Measurements from ENCODE around the gene LIMK1. TPM values are rescaled to one million over a fixed set of nuclear protein-coding genes. Genes with fewer than 3 reads are reported as not detected.

Gene LIMK1
- polyA plus RNA-seq (13.3 to 23.2 TPM (median 22.3 TPM) in 3 replicates), polyA minus RNA-seq (38.6 to 189 TPM (median 76.0 TPM) in 3 replicates)
- polyA plus RNA-seq (2011; ENCODE audit: low read depth), result 3.1 TPM
- polyA plus RNA-seq (2011; cell fraction: cytosol; rRNA removed), result 14.9 and 38.1 TPM in 2 replicates
- 28.6 and 33.0 TPM in 2 replicates for polyA plus RNA-seq (2011; cell fraction: nucleus; rRNA removed)
- 10.4 and 26.8 TPM in 2 replicates for polyA plus RNA-seq (2012; ENCODE audit: low replicate concordance)
- polyA minus RNA-seq (2011; cell fraction: cytosol; rRNA and poly(A)+ RNA removed), result 40.5 TPM
- polyA minus RNA-seq (2011; cell fraction: nucleus; rRNA and poly(A)+ RNA removed), result 13.2 and 17.9 TPM in 2 replicates

DNA sequence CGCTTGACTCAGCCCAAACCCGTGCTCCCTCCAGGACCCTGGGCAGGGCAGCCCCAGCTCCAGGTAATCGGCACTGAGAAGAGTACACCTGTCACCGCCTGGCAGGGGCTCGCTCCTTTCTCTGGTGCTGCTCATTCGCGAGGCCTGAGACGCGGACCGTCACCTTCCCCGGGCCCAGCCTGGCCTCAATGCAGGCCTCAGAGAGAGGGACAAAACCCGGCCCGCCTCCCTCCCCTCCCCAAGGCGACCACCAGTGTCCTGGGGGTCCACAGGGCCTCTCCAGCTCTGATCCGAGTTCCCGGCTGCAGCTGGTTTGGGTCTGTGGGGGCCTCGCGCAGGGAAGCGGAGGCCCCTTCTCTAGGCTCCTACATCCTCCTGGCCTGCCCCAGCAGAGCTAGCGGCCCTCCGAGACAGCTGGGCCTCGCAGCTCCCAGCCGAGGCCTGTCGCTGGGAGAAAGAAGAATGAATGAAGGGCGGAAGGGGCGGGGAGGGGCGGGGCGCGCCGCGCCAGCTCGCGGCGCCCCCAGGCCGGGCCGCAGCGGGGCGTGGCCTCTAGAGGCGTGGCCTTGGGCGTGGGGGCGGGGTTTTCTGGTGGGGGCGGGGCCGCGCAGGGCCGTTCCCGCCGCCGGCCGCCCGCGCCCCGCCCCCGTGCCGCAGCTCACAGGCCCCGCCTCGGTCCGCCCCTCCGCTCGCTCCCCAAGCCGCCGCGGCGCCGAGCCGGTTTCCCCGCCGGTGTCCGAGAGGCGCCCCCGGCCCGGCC, at the start of gene LIMK1:
TSS of gene LIMK1 (plus strand) at position 688 of the 760 bp plus-strand sequence. CDS start 187 bp downstream, outside the sequence.
- Histone ChIP-seq H3K4me1 (ENCODE audit: control insufficient read depth, extremely low read depth, insufficient read depth, low read length) (peaks cover 14% of the 10 kb centered on the region), H3K36me3 (ENCODE audit: control insufficient read depth in 2 of 2, extremely low read depth in 1 of 2, insufficient read depth in 2 of 2, low read length in 2 of 2) (peaks cover 6 to 14% of the 10 kb centered on the region in 2 experiments), H3K9me3 (ENCODE audit: control insufficient read depth, low read depth, low read length) (no peaks in the 10 kb centered on the region), H2AFZ (ENCODE audit: control insufficient read depth, low read length) (peak within 1 kb of the TSS; percentile 63), H3K27me3 (ENCODE audit: control insufficient read depth, extremely low read depth, insufficient read depth, low read length) (no peaks in the 10 kb centered on the region), H3K9me1 (ENCODE audit: control insufficient read depth, extremely low read depth, insufficient read depth, low read length) (no peaks in the 10 kb centered on the region), H3K79me2 (ENCODE audit: control insufficient read depth, insufficient read depth, low read length) (peaks cover 2% of the 10 kb centered on the region), H3K27ac (ENCODE audit: control insufficient read depth, insufficient read depth, low read length) (peak within 1 kb of the TSS; percentile 55), H3K4me2 (ENCODE audit: control insufficient read depth, extremely low read depth, insufficient read depth, low read depth, low read length) (peak within 1 kb of the TSS; percentile 80), H4K20me1 (ENCODE audit: control insufficient read depth, extremely low read depth, insufficient read depth, low read length) (no peaks in the 10 kb centered on the region), H3K4me3 (ENCODE audit: control insufficient read depth in 2 of 3, extremely low read depth in 1 of 3, insufficient read depth in 2 of 3, low read depth in 1 of 3, low read length in 3 of 3) (peak within 1 kb of the TSS; percentile 61 to 89 (median 77)), H3K9ac (ENCODE audit: control insufficient read depth, extremely low read depth, insufficient read depth, low read length) (peak within 1 kb of the TSS; percentile 83)
- TF ChIP-seq, protein P1, sequence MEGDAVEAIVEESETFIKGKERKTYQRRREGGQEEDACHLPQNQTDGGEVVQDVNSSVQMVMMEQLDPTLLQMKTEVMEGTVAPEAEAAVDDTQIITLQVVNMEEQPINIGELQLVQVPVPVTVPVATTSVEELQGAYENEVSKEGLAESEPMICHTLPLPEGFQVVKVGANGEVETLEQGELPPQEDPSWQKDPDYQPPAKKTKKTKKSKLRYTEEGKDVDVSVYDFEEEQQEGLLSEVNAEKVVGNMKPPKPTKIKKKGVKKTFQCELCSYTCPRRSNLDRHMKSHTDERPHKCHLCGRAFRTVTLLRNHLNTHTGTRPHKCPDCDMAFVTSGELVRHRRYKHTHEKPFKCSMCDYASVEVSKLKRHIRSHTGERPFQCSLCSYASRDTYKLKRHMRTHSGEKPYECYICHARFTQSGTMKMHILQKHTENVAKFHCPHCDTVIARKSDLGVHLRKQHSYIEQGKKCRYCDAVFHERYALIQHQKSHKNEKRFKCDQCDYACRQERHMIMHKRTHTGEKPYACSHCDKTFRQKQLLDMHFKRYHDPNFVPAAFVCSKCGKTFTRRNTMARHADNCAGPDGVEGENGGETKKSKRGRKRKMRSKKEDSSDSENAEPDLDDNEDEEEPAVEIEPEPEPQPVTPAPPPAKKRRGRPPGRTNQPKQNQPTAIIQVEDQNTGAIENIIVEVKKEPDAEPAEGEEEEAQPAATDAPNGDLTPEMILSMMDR (optimal IDR thresholded peaks at IDR 0.05 in 1 of 3, IDR thresholded peaks at IDR 0.05 in 1 of 3, conservative IDR thresholded peaks at IDR 0.05 in 1 of 3; ENCODE audit: extremely low read depth in 1 of 3, insufficient read depth in 2 of 3, low read length in 3 of 3), result no peak
- TF ChIP-seq EZH2 (IDR thresholded peaks at IDR 0.05; ENCODE audit: low read length), result no peak
- FAIRE-seq (no peak), DNase-seq (ENCODE audit: low read depth, low spot score) (no peak)
- dilution Hi-C loops (cut with MboI; ENCODE audit: extremely low pct_ligation_motif_present, low sequenced_read_pairs), result no loop called here

DNA sequence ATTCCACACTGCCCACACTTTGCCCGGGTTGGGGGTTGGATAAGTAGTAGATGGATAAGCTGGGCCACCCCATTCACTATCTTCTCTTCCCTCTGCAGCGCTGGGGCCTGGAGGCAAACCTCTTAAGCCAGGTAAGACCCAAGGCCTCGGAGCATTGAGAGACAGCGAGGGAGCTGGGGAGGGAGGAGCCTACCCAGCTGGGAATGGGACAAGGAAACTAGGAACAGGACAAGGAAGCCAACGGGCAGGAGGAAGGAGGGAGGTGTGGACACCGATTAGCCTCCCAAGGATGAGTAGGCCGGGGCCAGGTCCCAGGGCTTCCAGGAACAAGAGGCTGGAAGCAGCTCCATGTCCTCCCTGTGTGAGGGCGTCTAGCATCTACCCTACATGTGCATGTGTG, 46.0 kb upstream of the LIMK1 start:
- Histone ChIP-seq H3K4me3 (ENCODE audit: control insufficient read depth in 2 of 3, extremely low read depth in 1 of 3, insufficient read depth in 2 of 3, low read depth in 1 of 3, low read length in 3 of 3) (no peak overlapping the region), H3K4me2 (ENCODE audit: control insufficient read depth, extremely low read depth, insufficient read depth, low read depth, low read length) (no peak overlapping the region), H2AFZ (ENCODE audit: control insufficient read depth, low read length) (no peak overlapping the region), H3K79me2 (ENCODE audit: control insufficient read depth, insufficient read depth, low read length) (no peaks in the 10 kb centered on the region), H3K27ac (ENCODE audit: control insufficient read depth, insufficient read depth, low read length) (no peak overlapping the region), H3K36me3 (ENCODE audit: control insufficient read depth in 2 of 2, extremely low read depth in 1 of 2, insufficient read depth in 2 of 2, low read length in 2 of 2) (no peaks in the 10 kb centered on the region), H3K4me1 (ENCODE audit: control insufficient read depth, extremely low read depth, insufficient read depth, low read length) (peaks cover 12% of the 10 kb centered on the region), H3K9me3 (ENCODE audit: control insufficient read depth, low read depth, low read length) (no peaks in the 10 kb centered on the region), H3K9me1 (ENCODE audit: control insufficient read depth, extremely low read depth, insufficient read depth, low read length) (no peaks in the 10 kb centered on the region), H4K20me1 (ENCODE audit: control insufficient read depth, extremely low read depth, insufficient read depth, low read length) (no peaks in the 10 kb centered on the region), H3K27me3 (ENCODE audit: control insufficient read depth, extremely low read depth, insufficient read depth, low read length) (peaks cover 12% of the 10 kb centered on the region), H3K9ac (ENCODE audit: control insufficient read depth, extremely low read depth, insufficient read depth, low read length) (no peak overlapping the region)
- no peak for TF ChIP-seq EZH2 (IDR thresholded peaks at IDR 0.05; ENCODE audit: low read length)
- TF ChIP-seq, protein P1 (optimal IDR thresholded peaks at IDR 0.05 in 1 of 3, IDR thresholded peaks at IDR 0.05 in 1 of 3, conservative IDR thresholded peaks at IDR 0.05 in 1 of 3; ENCODE audit: extremely low read depth in 1 of 3, insufficient read depth in 2 of 3, low read length in 3 of 3), result no peak
- dilution Hi-C loops (cut with MboI; ENCODE audit: extremely low pct_ligation_motif_present, low sequenced_read_pairs), result no loop called here
- DNase-seq (ENCODE audit: low read depth, low spot score) (no peak), FAIRE-seq (no peak)
